ENCODE data around the gene HSPB8.

HSPB8 gene

GRCh38 chr12:119178544-119179334, at the start of gene HSPB8:
Gene HSPB8 (plus strand): TSS chr12:119178931. CDS start chr12:119179313, 382 bp downstream.
- DNase-seq, result no peak

GRCh38 chr12:119129827-119130434, 48.8 kb upstream of the HSPB8 start:
- no peak for DNase-seq

- DNase-seq, result no peak
These were observed 48.2 kb upstream of the HSPB8 start for GRCh38 chr12:119130523-119130922.

GRCh38 chr12:119134284-119135072, 44.3 kb upstream of the HSPB8 start:
- DNase-seq, result no peak

GRCh38 chr12:119136811-119137410, 41.8 kb upstream of the HSPB8 start:
- no peak for DNase-seq

GRCh38 chr12:119139448-119139847, 39.3 kb upstream of the HSPB8 start:
- DNase-seq, result no peak

- no peak for DNase-seq
These were observed 33.4 kb upstream of the HSPB8 start for GRCh38 chr12:119145367-119145766.

GRCh38 chr12:119147847-119148448, 30.8 kb upstream of the HSPB8 start:
- DNase-seq, result no peak

- no peak for DNase-seq
These were observed 29.5 kb upstream of the HSPB8 start for GRCh38 chr12:119149270-119149669.

GRCh38 chr12:119151445-119152026, 27.2 kb upstream of the HSPB8 start:
- DNase-seq, result no peak

GRCh38 chr12:119153477-119154434, 25.0 kb upstream of the HSPB8 start:
- DNase-seq, result no peak

GRCh38 chr12:119154435-119154818, 24.3 kb upstream of the HSPB8 start:
- no peak for DNase-seq

- DNase-seq, result no peak
These were observed 22.2 kb upstream of the HSPB8 start for GRCh38 chr12:119156401-119157044.

GRCh38 chr12:119157528-119157927, 21.2 kb upstream of the HSPB8 start:
- no peak for DNase-seq

GRCh38 chr12:119157978-119158377, 20.8 kb upstream of the HSPB8 start:
- DNase-seq, result no peak

- no peak for DNase-seq
These were observed 20.3 kb upstream of the HSPB8 start for GRCh38 chr12:119158402-119158801.

- no peak for DNase-seq
These were observed 18.9 kb upstream of the HSPB8 start for GRCh38 chr12:119159844-119160243.

GRCh38 chr12:119167902-119168301, 10.8 kb upstream of the HSPB8 start:
- no peak for DNase-seq

GRCh38 chr12:119168721-119169120, 10.0 kb upstream of the HSPB8 start:
- no peak for DNase-seq

GRCh38 chr12:119169150-119169549, 9.6 kb upstream of the HSPB8 start:
- DNase-seq, result no peak

GRCh38 chr12:119171291-119171690, 7.4 kb upstream of the HSPB8 start:
- DNase-seq, result no peak

All from NCI-H2081 treated with DMSO at 0.1 percent for 48 hours (cell line).